Measurements from ENCODE around the gene MARF1. TPM values are rescaled to one million over a fixed set of nuclear protein-coding genes. Genes with fewer than 3 reads are reported as not detected.

Gene MARF1
- total RNA-seq, 2 donors from 2014 or later, result 28.0 to 33.2 TPM

DNA sequence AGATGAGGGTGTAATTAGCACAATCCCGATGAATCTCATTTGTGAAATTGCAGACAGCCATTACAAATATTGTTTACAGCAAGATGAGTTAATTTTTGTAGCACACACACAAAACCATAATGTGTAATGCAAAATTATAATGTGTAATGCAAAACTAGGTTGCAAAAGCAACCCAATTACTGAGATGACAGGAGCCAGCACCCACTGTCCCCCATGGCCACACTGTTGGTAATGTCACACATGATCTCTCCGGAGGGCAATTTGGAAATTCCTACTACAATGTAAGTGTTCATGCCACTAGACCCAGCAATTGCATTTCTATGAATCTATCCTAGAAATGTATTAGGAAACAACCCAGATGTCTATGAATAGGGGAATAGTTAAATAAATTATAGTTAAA lies 76.9 kb downstream of the MARF1 start:
- TF ChIP-seq POLR2A (IDR thresholded peaks at IDR 0.05), result no peak
- TF ChIP-seq, protein P1, sequence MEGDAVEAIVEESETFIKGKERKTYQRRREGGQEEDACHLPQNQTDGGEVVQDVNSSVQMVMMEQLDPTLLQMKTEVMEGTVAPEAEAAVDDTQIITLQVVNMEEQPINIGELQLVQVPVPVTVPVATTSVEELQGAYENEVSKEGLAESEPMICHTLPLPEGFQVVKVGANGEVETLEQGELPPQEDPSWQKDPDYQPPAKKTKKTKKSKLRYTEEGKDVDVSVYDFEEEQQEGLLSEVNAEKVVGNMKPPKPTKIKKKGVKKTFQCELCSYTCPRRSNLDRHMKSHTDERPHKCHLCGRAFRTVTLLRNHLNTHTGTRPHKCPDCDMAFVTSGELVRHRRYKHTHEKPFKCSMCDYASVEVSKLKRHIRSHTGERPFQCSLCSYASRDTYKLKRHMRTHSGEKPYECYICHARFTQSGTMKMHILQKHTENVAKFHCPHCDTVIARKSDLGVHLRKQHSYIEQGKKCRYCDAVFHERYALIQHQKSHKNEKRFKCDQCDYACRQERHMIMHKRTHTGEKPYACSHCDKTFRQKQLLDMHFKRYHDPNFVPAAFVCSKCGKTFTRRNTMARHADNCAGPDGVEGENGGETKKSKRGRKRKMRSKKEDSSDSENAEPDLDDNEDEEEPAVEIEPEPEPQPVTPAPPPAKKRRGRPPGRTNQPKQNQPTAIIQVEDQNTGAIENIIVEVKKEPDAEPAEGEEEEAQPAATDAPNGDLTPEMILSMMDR (IDR thresholded peaks at IDR 0.05), result no peak
- Histone ChIP-seq H3K4me3 (no peak overlapping the region), H3K27me3 (no peaks in the 10 kb centered on the region), H3K27ac (no peak overlapping the region), H3K4me1 (no peaks in the 10 kb centered on the region), H3K9me3 (no peaks in the 10 kb centered on the region), H3K36me3 (replicated peaks in 1 of 2; ENCODE audit: insufficient read depth in 1 of 2, low read depth in 2 of 2) (no peaks in the 10 kb centered on the region)
- ATAC-seq (no peak), DNase-seq (no peak)
- 82 to 92% methylated on average over 2 of the region's 2 CpGs for WGBS, 2 donors
- intact Hi-C loops (cut with DNase I), result no loop called here

DNA sequence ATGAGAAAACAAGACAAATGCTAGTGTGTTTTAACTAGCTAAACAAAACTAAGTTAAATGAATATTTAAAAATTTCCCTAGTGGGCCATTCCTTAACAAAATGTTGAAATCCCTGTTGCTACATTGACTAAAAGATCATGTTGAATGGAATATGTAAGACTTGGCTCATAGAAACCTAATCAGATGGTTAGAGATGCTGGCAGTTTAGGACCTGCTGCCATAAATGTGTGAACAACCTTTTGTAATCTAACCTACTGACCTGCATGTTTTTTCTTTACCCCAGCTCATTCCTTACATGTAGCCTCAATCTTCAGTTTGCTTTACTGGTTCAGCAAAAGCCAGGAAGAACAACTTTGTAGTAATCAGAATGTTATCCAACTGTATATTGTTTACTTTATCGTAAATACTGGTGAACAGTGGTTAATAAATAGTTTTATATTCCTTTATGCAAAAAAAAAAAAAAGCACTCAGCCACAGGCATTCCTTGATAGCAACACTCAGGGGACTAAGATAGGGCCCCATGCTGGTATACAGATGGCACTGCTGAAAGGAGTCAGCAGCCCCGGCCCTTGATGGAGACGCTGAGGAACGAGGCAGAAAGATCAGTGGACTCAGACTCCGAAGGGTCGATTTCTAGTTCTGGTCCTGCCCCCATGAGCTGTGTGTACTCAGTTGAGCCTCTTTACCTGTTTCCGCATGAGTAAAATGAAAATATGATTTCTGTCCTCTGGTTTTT lies 78.2 kb downstream of the MARF1 start:
- no peaks in the 10 kb centered on the region for H3K9me3 ChIP-seq
- 85 to 86% methylated on average over 7 of the region's 7 CpGs for WGBS, 2 donors
- intact Hi-C loops (cut with DNase I), result no loop called here
- H3K27ac ChIP-seq, result no peak overlapping the region
- no peaks in the 10 kb centered on the region for H3K36me3 ChIP-seq (replicated peaks in 1 of 2; ENCODE audit: insufficient read depth in 1 of 2, low read depth in 2 of 2)
- H3K4me1 ChIP-seq, result no peaks in the 10 kb centered on the region
- ATAC-seq (no peak), DNase-seq (no peak)
- no peak overlapping the region for H3K4me3 ChIP-seq
- no peaks in the 10 kb centered on the region for H3K27me3 ChIP-seq
- TF ChIP-seq, protein P1 (IDR thresholded peaks at IDR 0.05), result no peak
- no peak for TF ChIP-seq POLR2A (IDR thresholded peaks at IDR 0.05)

DNA sequence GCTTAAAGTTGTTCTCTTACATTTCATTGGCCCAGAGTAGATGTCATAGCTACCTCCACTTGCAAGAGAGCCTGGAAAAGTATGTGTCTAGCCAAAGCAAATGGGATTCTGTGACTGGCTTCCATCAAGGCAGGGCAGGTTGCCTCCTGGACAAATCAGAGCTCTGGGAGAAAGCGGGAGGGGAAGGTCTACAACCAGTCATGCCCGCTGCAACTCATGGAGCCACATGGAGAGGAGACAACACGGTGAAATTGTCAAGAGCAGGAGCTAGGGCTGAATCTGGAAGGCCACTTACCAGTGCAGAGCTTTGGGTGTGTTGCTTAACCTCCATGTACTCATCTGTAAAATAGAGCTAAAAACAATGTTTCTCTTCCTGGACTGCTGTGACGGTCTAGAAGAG lies 83.8 kb downstream of the MARF1 start:
- ATAC-seq (no peak), DNase-seq (no peak)
- Histone ChIP-seq H3K27me3 (no peaks in the 10 kb centered on the region), H3K9me3 (no peaks in the 10 kb centered on the region), H3K4me3 (no peak overlapping the region), H3K4me1 (no peaks in the 10 kb centered on the region), H3K27ac (no peak overlapping the region), H3K36me3 (replicated peaks in 1 of 2; ENCODE audit: insufficient read depth in 1 of 2, low read depth in 2 of 2) (no peaks in the 10 kb centered on the region)
- intact Hi-C loops (cut with DNase I), result no loop called here
- no peak for TF ChIP-seq POLR2A (IDR thresholded peaks at IDR 0.05)
- TF ChIP-seq, protein P1 (IDR thresholded peaks at IDR 0.05), result no peak
- WGBS, 2 donors, result 90% methylated on average over 4 of the region's 4 CpGs

DNA sequence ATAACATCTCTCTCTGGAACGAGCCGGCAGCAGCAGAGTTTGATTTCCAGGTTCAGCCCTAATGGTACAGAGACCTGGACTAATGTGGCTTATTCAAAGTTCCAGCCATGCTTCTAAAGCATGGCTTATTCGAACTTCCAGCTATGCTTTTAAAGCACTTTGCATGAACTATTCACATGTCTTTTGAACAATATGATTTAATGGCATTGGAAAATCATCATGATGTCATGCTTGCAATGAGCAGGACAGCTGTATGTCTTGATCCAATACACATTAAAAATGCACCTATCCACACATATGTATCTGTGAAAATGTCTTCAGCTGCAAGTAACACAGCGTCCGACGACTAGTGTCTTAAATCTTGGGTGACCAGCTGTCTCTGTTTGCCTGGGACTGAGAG lies 85.7 kb downstream of the MARF1 start:
- Histone ChIP-seq H3K27ac (no peak overlapping the region), H3K4me1 (no peaks in the 10 kb centered on the region), H3K4me3 (no peak overlapping the region), H3K9me3 (no peaks in the 10 kb centered on the region), H3K27me3 (no peaks in the 10 kb centered on the region), H3K36me3 (replicated peaks in 1 of 2; ENCODE audit: insufficient read depth in 1 of 2, low read depth in 2 of 2) (no peaks in the 10 kb centered on the region)
- intact Hi-C loops (cut with DNase I), result no loop called here
- WGBS, 2 donors, result 83 to 87% methylated on average over 6 of the region's 6 CpGs
- TF ChIP-seq POLR2A (IDR thresholded peaks at IDR 0.05), result no peak
- TF ChIP-seq, protein P1 (IDR thresholded peaks at IDR 0.05), result no peak
- no peak for DNase-seq
- no peak for ATAC-seq

DNA sequence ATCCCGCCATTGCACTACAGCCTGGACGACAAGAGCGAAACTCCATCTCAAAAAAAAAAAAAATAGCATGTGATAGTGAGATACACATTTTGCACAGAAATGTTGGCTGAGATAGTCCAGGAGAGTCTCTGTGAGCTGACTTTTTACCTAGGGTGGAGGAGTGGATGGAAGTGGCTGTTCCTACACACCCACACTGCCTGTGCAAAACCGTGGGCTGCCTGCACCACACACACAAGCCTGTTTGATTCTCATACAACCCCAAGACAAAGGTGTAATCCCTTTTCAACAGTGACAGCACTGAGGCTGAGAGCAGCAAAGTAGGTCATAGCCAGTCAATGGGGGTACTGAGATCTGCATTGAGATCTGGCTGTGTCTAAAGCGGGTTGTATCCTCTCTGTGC lies 86.8 kb downstream of the MARF1 start:
- Histone ChIP-seq H3K4me1 (no peaks in the 10 kb centered on the region), H3K9me3 (no peaks in the 10 kb centered on the region), H3K27me3 (no peaks in the 10 kb centered on the region), H3K36me3 (replicated peaks in 1 of 2; ENCODE audit: insufficient read depth in 1 of 2, low read depth in 2 of 2) (no peaks in the 10 kb centered on the region), H3K27ac (no peak overlapping the region), H3K4me3 (no peak overlapping the region)
- TF ChIP-seq POLR2A (IDR thresholded peaks at IDR 0.05), result no peak
- TF ChIP-seq, protein P1 (IDR thresholded peaks at IDR 0.05), result no peak
- ATAC-seq (no peak), DNase-seq (no peak)
- 94 to 98% methylated on average over 5 of the region's 5 CpGs for WGBS, 2 donors
- intact Hi-C loops (cut with DNase I), result no loop called here
